Lower leg skin (tissue), 4 donors: ENCODE data around the gene CAPN2. TPM values are rescaled to one million over a fixed set of nuclear protein-coding genes. Genes with fewer than 3 reads are reported as not detected.

Experiments used
- DNase-seq, 2 donors: peaks; one replicate each; pipeline ENCODE4 v3.0.0-alpha.2; 2019; ENCODE audit warnings: low spot score in 2 of 2
- H3K4me3 ChIP-seq: fragments of 200-600 bp; sonication (generic); 2 replicates; pipeline ENCODE4 v1.5.1; 2017; ENCODE audit warnings: mild to moderate bottlenecking, low read depth; ENCODE audit not compliant: poor library complexity, severe bottlenecking
- CTCF ChIP-seq, 3 donors: fragments of 450-650 bp; IDR thresholded peaks; one replicate each; pipeline ENCODE4 v1.5.1; 2016; ENCODE audit warnings: antibody characterized with exemption in 3 of 3, mild to moderate bottlenecking in 3 of 3, moderate library complexity in 2 of 3
- POLR2A ChIP-seq, 2 donors: fragments of 450-650 bp; IDR thresholded peaks; one replicate each; pipeline ENCODE4 v1.6.1; 2016 to 2017; ENCODE audit warnings: antibody characterized with exemption in 2 of 2, mild to moderate bottlenecking in 1 of 2, moderate library complexity in 1 of 2
- WGBS, 2 donors: methylation state at CpG; one replicate each; pipeline ENCODE4 v1.1.5; 2018; 5-methylcytosine and 5-hydroxymethylcytosine counted together
- intact Hi-C: fragments of 100-400 bp; cut with DNase I; formaldehyde crosslinking; loops from one replicate; pipeline ENCODE4 v1.15.0; 2023; ENCODE audit warnings: low total_unique reads
- total RNA-seq, 4 donors: library from RNA; depleted of rRNA; stranded (reverse); fragments of >200 nt; gene quantifications; one replicate each; pipeline ENCODE4 v1.1.0, GENCODE V29; 2016

CAPN2 gene
- total RNA-seq, result 10 to 100 TPM; 33.7 to 73.3 (median 47.2) TPM

GRCh38 chr1:223712194-223712849 lies at the start of gene CAPN2:
Gene CAPN2, plus strand, starts transcription at chr1:223712539. Its CDS starts 102 bp downstream, at chr1:223712641.
- peak; percentile 64 to 96 for DNase-seq
- peak within 1 kb of the TSS; percentile 83 for H3K4me3 ChIP-seq
- intact Hi-C loops, result loop anchor here (5.0 kb wide), 1 partner anchor 35 kb away; no protein-coding TSS in a partner anchor
- 0% methylated on average over 27 of the region's 74 CpGs; no CpG with 5 or more reads in 1 of the 2 donors for WGBS, 2 donors
- TF ChIP-seq POLR2A (IDR thresholded peaks at IDR 0.05) (no peak), CTCF (IDR thresholded peaks at IDR 0.05) (no peak)

DNA sequence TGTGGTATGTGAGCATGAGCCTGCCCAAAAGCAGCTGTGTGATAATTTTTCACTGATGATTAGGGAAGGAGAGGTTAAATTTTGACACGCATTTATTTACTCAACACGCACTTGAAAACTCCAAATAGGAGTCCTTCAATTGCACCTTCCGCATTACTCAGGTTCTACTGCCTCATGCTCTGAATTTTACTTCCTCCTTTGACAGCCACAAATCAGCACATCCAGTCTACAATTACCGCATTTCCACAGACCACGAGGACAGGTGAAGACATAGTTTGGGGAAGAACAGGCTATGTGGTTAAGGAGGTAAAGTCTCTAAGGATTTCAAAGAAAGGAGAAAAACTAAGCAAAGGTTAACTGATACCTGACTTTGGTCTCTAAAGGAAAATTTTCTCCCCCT lies 49.4 kb upstream of the CAPN2 start:
- no peak for DNase-seq
- H3K4me3 ChIP-seq, result no peak overlapping the region
- intact Hi-C loops, result no loop called here
- TF ChIP-seq POLR2A (IDR thresholded peaks at IDR 0.05) (no peak), CTCF (IDR thresholded peaks at IDR 0.05) (no peak)
- WGBS, 2 donors, result 67 to 69% methylated on average over 5 of the region's 5 CpGs

GRCh38 chr1:223664106-223664505 lies 48.2 kb upstream of the CAPN2 start:
- no peak for TF ChIP-seq CTCF (IDR thresholded peaks at IDR 0.05)
- no peak for TF ChIP-seq POLR2A (IDR thresholded peaks at IDR 0.05)
- WGBS, 2 donors, result 77 to 78% methylated on average over 5 of the region's 5 CpGs
- intact Hi-C loops, result no loop called here
- DNase-seq, result no peak
- no peak overlapping the region for H3K4me3 ChIP-seq

DNA sequence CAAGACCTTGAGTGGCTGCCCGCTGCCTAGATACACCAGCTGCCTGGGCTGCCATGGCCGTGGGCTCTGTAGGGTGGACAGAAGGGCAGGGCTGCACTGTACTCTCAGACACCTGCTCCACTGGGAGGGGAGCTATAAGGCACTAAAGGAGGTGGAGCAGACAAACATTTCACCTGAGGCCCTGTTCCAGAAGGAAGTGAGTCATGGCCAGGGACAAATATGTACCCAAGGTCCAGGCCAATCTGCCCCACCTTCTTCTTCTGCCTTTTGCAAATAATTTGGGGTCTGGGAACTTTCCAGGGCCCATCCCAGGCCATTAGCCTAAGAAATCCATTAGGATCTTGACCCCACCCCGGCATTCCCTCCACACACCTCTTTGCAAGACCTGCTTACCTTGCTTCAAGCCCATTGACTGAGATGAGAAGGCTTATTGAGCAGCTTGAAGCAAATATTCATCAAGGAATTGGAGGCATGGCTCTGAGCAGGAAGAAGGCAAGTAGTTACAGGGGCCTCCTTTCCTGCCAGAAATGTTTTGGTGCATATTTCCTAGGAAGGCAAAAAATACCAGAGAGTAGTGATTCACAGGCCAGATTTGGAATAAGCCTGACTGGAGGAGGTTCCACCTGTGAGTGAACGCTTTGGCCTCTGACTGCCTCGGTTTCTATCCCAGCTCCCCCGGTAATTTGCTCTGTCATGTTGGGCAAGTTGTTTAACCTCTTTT lies 46.6 kb upstream of the CAPN2 start, which contains the start of gene CAPN8:
CAPN8 (minus strand) TSS at position 110 of the 721 bp plus-strand sequence; CDS start at position 55, 55 bp downstream.
- WGBS, 2 donors, result 48 to 49% methylated on average over 6 of the region's 6 CpGs
- intact Hi-C loops, result no loop called here
- no peak within 1 kb of the TSS for H3K4me3 ChIP-seq
- DNase-seq, result no peak
- no peak for TF ChIP-seq CTCF (IDR thresholded peaks at IDR 0.05)
- no peak for TF ChIP-seq POLR2A (IDR thresholded peaks at IDR 0.05)

DNA sequence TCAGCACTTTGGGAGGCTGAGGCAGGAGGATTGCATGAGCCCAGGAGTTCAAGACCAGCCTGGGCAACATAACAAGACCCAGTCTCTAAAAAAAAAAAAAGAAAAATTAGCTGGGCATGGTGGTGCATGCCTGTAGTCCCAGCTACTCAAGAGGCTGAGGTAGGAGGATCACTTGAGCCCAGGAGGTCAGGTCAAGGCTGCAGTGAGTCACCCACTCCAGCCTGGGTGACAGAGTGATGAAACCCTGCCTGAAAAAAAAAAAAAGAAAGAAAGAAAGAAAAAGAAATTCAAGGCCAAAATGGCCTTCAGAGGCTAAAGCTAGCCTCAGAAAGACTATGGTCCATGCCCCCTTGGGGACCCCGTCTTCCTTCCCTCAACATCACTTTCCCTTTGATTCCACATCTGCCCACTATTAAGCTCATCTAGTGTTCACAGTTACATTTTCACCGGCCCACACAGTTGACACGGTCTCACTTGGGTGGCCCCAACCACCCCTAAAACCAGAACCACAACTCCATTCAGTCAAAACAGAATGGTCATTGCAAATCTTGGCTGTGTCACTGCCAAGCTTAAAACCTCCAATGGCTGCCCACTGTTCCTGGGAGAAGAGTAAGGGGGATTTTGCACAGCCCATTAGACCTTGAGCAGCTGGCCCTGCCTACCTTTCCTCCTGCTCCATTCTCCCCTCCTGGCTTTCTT lies 44.7 kb upstream of the CAPN2 start:
- no peak for DNase-seq
- 82 to 90% methylated on average over 3 of the region's 3 CpGs for WGBS, 2 donors
- no peak overlapping the region for H3K4me3 ChIP-seq
- intact Hi-C loops, result no loop called here
- TF ChIP-seq POLR2A (IDR thresholded peaks at IDR 0.05) (no peak), CTCF (IDR thresholded peaks at IDR 0.05) (no peak)
